GM18858 (cell line): ENCODE data around the gene ERFL.

Source experiments
- ATAC-seq: cut with Tn5 transposase; IDR thresholded peaks from one replicate; pipeline ENCODE4 v1.9.1; 2021; ENCODE audit not compliant: unreplicated experiment

ERFL gene

DNA sequence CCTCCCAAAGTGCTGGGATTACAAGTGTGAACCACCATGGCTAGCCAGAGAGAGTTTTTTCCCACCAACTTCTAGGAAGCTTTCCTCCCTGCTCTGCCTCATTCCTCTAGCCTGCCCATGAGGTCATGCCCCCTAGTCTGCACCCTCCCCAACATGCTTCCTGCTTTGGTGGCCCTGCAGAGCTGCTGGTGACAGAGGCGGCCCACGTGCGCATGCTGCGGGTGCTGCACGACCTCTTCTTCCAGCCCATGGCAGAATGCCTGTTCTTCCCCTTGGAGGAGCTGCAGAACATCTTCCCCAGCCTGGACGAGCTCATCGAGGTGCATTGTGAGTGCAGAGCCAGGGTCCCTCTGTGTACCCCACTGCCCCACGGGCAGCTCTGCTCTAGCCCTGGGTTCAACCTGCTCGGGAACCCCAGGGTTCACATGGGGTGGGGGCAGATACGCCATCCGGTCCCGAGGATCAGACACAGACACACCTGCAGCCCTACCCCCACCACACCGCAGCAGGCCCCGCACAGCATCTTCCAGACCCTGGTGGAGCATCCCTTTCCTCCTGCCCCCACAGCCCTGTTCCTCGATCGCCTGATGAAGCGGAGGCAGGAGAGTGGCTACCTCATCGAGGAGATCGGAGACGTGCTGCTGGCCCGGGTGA lies 26.4 kb downstream of the ERFL start:
- ATAC-seq = no peak

DNA sequence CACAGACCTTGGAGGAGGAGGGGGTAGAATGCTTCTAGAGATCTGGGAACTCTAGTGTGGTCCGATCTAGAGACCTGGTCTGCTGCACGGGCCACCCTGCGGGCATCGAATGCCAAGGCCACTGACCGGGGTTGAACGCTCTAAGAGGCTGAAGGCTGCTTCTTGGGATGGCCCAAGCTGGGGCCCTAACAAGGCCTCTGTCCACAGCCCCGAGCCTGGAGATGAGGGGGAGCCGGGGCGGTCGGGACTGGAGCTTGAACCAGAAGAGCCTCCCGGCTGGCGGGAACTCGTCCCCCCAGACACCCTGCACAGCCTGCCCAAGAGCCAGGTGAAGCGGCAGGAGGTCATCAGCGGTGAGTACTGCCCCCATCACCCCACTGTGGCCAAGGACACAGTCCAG lies 30.0 kb downstream of the ERFL start:
- no peak for ATAC-seq

DNA sequence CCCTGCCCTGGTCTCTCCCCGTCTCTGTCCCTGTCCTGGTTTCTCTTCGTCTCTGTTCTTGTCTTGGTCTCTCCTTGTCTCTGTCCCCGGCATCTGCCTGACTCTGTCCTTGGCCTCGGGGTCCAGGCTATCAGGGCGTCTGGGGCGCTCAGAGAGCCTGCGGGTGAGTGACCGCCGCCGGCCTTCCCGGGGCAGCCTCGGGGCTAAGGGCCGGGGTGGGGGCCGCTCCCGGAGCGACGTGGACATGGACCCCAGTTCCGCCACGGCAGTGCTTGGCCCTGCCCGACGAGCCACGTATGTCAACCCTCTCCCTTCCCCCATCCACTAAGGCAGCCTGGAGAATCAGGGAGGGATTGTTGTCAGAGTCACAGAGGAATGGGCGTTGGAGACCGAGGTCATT lies 30.4 kb downstream of the ERFL start:
- no peak for ATAC-seq

DNA sequence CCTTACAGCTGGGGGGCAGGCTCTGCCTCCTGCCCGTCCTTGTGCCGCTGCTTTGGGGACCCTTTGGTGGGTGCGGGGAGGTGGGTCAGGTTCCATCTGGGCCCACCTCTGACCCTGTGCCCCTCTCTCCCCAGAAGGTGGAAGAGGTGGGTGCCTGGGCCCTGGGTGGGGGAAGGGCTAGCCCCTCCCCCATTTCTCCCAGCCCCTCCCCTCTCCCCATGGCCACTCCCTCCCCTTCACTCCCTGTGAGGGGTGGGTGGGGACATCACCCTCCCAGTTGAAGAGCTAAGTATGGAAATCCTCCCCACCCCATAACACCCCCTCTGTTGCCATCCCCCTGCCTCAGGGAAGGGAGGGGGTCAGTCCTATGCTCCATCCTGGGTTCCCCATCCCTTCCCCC lies 31.1 kb downstream of the ERFL start:
- no peak for ATAC-seq

DNA sequence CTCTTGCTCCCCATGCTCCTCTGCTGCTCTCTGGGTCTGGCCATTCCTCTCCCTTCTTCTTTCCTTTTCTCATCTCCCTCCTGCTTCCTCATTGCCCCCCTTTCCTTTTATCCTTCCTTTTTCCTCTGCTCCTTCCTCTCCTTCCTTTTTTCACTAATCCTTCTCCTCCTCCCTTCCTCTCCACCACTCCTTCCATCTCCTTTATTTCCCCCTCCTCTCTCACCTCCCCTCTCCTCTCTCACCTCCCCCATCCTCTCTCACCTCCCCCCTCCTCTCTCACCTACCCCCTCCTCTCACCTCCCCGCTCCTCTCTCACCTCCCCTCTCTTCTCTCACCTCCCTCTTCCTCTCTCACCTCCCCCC lies 31.7 kb downstream of the ERFL start:
- ATAC-seq = no peak

DNA sequence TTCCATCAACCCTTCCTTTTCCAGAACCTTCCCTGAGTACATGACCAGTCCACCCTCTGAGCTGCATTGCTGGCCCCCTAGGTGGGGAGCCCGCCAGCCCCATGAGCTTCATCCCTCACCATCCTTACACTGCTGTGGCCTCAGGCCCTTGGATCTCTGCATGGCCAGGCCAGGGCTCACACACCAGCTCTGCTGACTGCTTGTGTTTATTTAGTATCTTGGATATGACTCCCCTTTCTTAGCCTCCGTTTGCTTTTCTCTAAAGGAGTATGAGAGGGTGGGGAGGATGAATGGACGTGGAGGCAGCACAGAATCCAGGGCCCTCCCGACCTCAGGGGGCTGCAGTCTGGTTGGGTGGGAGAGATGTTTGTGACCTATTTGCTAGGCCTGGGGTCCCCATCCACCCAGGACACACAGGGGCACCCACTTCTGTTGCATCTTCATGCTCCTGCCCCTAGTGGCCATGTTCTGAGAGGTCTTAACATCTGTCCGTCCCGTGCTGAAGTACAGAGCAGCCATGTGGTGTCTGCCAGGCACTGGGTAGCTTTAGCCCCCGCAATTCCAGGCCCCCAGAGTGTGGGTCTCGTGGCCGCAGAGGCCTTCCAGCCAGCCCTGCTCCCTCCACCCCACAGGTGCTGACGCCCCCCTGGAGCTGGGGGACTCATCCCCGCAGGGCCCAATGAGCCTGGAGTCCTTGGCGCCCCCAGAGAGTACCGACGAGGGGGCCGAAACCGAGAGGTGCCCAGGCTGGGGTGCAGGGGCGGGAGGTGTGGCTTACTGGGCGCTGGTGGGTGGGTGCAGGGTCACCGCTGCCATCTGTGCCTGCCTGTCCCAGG lies 32.3 kb downstream of the ERFL start:
- no peak for ATAC-seq

DNA sequence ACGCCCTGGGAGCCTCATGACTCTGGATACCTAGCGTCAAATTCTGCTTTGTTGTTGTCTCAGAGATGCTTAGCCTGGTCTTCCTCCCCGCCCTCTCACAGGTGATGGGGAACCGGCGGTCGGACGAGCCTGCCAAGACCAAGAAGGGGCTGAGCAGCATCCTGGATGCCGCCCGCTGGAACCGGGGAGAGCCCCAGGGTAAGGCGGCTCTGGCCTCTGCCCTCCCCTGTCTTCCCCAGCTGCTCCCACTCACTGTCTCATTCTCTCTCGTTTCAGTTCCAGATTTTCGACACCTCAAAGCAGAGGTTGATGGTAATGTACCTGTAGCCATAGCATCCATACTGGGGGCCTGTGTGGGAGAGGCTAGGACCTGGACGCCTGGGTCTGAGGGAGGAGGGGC lies 33.9 kb downstream of the ERFL start:
- no peak for ATAC-seq

DNA sequence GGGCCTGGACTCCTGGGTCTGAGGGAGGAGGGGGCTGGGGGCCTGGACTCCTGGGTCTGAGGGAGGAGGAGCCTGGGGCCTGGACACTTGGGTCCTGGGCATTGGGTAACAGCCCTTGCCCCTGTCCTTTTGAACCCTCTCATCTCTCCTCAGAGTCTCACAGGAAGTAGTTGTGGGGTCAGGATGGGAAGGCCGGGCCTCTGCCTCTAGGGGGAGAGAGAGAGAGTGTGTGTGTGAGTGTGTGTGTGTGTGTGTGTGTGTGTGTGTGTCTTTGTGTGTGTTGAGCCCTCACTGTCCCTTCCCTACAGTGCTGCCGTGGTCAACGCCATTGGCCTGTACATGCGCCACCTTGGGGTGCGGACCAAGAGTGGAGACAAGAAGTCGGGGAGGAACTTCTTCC lies 34.4 kb downstream of the ERFL start:
- no peak for ATAC-seq

DNA sequence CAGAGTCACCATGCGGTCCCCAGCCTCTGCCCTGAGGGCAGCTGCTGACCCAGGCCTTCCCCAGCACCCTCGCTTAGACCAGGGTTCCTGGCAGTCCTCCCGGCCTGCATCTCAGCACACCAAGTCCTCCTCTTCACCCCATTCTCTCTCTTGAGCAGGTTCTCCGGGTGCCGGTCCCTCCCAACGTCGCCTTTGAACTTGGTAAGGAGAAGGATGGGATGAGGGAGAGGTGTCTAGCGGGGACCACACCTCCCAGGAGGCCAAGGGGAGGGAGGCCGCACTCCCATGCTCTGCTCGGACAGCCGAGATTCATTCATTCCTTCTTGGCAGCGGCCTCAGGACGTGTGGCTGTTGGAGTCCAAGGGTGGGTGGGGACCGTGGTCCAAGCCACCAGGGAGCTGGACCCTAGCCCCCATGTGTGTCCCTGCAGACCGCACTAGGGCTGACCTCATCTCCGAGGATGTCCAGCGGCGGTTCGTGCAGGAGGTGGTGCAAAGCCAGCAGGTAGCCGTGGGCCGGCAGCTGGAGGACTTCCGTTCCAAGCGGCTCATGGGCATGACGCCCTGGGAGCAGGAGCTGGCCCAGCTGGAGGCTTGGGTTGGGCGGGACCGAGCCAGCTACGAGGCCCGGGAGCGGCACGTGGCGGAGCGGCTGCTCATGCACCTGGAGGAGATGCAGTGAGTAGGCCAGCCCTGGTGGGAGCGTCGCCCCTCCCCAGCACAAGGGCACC lies 35.9 kb downstream of the ERFL start:
- ATAC-seq = no peak

DNA sequence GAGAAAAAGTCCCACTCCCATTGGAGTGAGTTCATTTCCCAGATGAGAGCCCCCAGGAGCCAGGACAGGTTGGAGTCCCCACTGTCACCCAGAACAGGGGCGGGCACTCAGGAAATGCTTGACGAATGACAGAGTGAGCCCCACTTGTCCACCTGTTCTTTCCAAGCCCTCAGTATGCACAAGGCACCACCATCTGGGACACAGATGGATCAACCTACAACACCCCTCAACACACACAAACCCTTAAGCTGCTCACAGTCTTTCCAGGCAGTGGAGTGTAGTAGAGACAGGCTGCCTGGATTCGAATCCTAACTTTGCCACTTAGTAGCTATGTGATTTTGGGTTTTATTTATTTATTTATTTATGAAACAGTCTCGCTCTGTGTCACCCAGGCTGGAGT lies 37.3 kb downstream of the ERFL start:
- no peak for ATAC-seq

DNA sequence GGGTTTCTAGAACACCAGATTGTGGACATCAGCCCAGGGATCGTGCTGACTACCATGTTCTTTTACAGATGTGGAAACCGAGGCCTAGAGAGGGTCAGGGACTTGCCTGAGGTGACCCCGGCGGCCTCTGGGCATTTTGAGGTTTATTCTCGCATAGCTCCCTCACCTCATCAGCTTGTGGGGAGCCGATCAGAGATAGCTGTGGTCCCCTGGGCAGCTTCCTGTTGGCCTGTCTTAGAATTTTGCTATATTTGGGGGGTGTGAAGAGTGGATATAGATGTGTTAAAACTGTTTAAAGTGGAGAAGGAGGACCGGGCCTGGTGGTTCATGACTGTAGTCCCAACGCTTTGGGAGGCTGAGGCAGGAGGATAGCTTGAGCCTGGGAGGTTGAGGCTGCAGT lies 38.4 kb downstream of the ERFL start:
- ATAC-seq = no peak

DNA sequence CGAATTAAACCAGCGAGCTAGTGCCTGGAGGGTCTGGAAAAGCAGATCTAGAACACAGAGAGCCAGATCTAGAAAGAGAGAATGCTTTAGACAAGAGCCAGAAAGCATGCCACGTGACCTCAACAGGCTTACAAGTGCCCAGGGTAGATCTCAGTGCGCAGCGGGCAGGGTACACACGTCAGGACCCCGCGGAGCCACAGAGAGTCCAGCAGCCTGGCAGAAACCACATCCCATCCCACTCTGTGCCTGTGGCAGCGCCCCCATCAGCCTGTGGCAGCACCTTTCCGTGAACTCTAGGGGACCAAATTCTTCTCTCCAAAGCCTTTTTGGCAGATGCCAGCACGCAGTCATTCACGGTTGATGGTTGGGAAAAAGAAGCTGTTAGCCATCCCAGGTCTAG lies 39.3 kb downstream of the ERFL start:
- no peak for ATAC-seq

DNA sequence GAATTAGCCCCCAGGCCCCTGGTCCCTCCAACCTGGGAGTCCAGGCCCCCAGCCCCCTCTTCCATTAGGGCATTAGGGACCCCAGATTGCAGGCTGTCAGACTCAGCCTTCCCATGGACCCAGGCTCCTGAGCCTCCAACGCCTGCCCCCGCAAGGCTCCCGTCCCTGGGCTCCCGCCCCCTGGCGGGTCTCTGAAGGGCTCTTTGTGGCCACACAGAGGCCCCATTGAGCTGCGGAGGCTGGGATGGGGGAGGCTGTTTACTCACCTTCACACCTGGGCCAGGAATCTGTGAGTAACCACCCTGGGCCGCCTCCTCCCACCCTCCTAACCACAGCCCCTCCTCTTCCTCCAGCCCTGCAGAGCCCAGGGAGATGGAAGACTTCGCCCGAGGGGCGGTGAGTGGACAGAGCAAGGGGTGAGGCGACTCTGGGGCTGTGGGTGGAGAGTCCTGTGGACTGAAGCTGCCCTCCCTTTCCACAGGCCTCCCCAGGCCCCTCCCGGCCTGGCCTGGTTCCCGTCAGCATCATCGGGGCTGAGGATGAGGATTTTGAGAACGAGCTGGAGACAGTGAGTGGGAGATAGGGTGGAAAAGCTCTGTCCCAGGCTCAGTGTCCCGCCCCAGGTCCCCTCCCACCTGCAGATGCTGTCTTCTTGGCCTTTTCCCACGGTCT lies 40.4 kb downstream of the ERFL start:
- ATAC-seq = no peak

DNA sequence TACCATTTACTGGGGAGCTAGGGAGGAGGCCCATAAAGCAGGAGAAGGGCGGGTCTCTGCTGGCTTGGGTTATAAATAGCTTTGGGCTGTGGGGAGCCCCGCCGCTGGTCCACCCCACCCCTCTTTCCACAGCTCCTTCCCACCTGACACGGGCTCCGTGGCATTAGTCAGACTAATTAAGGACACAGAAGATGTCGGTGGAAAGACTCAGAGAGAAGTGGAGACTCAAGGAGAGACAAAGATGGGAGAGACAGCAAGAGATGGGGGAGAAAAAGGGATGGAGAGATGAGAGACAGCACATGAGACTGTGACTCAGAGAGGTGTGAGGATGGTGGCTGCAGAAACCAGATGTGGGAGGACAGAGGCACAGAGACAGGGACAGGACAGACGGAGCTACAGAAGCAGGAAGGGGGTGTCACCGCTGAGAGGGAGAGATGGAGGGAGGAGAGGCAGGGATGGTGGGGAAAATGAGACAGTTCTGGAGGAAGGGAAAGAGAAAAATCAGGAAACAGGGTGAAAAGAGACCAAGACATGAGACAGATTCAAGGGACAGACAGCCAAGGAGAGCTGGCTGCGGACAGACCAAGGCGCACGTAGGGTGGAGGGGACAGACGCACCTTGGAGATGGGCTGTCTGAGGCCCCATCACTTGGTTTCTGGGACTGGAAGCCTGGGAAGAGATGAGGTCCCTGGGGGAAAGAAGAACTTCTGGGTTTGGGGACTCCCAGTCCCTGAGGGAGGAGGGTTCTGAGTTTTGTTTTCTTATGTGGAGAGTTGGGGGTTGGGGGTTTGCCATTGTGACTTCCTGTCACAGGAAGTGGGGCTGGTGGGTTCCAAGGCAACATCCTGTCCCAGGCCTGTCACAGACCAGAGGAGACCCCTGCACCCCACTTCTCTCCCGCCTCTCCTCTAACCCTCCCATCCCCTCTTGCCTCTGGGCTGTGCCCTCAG lies 41.2 kb downstream of the ERFL start:
- no peak for ATAC-seq

DNA sequence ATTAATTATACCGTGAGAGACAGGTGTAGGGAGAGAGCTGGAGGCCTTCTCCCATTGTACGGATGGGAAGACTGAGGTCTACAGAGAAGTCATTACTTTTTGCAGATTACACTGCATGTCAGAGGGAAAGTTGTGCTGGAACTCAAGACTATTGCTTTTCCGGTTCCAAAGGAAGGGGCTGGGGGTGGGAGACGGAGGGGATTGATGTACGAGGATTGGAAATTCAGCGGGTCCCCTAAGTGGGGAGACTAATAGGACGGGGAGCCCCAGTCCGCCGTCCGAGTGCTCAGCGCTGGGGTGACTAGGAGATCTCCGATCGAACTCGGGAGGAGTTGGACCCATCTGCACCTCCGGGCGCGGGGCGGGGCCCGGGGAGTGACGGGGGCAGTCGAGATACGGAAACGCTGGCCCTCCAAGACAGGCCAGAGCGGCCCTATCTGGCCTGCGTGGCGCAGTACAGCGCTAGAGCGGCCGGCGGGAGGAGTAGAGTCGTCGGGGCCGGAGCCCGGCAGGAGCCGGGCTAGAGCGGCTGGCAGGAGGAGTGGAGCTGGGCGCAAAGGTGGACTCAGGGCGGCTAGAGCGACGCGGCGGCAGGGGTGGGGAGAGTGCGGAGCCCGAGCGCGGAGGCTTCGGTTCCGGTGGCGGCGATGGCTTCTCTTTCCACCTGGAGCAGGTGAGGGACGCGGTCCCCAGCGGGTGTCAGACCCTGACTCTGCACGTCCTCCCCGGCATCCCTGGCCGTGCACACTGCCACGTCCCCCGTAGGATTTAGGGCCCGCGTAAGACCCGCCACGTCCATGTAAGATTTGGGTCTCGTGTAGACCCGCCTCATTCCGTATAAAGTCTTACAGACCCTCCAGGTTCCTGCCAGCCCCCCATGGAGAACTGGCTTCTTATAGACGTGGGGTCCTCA lies 44.2 kb downstream of the ERFL start:
- ATAC-seq = peak; percentile 76

DNA sequence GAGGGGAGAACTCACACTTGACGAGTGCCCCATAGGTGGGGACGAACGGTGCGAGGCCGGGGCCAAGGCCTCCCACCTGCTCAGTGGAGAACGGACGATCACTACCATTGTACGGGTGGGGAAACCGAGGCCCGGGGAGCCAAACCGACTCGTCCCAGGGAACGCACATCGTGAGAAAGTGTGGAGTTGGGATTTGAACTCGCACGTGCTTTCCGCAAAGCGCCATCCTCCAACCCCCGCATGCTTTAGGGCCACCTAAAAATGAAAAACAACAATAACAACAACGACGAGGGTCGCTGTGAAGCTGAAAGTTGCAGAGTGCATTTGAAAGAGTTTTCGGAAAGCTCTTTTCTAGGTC lies 44.8 kb downstream of the ERFL start:
- no peak for ATAC-seq

DNA sequence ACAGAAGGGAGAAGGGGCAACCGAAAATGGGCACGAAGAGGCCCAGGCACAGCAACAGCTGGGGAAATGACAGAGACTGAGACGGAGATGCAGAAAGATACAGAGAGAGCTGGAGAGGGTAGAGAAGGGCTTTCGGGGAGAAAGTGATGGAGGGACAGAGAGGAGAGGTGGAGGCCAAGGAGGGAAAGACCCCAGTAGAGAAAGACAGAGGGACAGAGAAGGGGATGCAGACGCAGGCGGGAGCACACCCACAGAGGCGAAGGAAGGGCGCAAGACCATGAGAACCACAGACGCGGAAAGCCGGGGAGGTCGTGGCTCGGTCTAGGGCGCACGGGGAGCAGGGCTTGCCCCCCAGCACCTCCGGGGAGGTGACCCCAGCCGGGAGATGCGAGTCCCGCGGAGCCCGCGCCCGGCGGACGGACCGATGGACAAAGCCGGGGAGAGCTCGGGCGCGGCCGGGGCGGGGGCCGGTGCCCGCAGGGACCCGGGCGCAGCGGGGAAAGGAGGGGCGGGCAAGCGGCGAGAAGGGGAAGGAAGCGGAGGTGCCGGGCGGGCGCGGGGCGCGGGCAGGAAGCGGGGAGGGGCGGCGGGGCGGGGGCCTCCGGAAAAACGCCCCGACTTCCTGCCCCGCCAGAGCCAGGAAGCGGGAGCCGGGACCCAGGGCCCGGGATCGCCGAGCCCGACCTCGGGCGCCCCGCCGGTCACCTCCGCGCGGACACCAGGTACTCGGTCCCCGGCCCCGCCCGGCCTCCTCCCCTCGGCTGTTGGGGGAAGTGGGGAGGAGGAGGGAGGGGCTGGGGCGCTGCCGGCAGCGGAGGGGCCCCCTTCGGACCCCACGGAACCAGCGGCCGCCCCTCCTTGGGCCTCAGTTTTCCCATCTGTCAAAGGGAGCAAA lies 45.4 kb downstream of the ERFL start, which contains the start of gene ARHGEF1:
ARHGEF1 (plus strand) TSS at position 617 of the 895 bp plus-strand sequence. CDS start 4,899 bp downstream, outside the sequence.
- ATAC-seq = no peak

DNA sequence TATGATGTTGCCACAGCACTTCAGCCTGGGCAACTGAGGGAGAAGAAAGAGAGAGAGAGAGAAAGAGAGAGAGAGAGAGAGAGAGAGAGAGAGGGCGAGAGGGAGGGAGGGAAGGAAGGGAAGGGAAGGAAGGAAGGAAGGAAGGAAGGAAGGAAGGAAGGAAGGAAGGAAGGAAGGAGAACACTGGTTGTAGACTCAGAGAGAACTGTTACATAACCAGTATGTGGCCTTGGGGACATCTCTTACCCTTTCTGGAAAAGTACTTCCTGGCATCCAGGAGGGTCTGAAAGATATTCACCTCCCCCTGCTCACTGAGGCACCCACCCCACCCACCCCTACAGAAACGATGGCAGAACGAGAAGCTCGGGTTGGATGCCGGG lies 47.9 kb downstream of the ERFL start:
- no peak for ATAC-seq
